Smooth muscle cell of the brain vasculature (primary cell): ENCODE results near the gene PEF1.
A peak's percentile ranks its signal among the peaks of the same experiment; 100 is the strongest.

Source experiments
- DNase-seq: peaks from one replicate; pipeline ENCODE4 v3.0.0-alpha.2; 2012; ENCODE audit warnings: low read depth, low spot score

Gene PEF1

DNA sequence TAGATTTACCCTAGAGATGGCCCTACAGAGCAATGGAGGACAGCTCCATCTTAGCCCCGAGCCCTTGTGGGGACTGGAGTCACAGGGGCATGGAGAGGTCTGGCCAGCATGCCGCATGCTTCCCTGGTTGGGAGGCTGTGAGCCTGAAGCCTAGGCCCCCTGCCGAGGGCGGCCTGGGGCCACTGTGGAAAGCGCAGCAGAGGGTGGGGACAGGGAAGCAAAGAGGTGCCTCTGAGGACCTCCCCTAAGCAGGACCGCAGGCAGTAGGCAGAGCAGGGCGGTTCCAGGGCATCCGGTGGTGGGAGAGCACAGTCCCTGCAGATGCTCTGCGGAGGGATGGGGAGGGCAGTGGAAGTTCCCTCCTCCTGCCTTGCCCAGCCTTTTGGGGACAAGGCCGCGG, 26.5 kb upstream of the PEF1 start:
- DNase-seq = no peak

DNA sequence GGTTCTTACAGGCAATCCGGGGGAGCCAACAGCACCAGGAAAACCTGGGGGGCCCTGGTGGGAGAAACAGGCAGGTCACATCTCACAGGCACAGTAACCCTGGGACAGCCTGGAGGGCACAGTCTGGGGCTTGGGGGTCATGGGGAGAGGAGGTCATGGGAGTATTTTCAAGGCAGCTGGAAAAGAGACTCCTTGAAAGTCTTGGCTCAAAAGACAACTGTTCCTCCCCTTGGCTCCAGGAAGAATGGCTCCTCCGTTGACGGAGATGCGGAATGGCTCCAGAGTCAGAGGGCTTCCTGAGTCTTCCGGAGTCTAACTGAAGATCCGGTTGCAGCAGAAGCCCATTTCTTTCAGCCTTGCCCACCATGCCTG, 25.9 kb upstream of the PEF1 start:
- no peak for DNase-seq

DNA sequence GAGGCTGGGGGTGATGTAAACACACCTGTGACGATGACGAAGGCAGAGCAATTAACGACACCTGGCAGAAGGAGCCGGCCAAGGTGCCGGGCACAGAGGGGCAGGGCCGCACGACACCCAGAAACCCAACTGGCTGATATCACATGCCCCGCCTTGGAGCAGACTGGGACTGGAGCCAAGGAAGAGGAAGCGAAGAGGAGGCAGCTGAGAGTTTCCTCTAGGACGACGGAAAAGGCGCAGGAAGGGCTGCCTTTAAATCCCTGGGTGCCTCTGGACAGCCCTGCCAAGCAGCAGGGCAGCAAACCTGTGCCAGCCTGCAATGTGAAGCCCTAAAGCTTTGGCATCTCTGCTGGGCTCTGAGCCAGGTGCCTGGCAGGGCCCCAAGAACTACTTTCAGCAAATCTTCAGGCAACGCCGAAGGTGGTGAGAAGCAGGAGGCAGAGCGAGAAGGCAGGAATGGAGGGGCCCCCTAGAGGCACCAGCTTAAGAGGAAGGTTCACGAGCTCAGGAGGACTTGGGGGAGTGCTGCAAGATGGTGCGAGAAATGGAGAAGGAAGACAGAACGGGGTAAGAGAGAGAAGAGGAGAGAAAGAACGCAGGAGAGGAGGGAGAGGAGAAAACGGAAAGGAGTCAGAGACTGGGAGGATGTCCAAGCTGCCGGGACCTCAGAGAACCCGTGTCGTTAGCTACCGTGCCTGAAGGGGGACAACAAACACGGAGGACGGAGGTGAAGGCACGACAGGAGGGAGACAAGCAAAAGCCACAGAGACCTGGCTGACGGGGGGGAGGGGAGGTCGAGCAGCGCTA, 25.3 kb upstream of the PEF1 start:
- DNase-seq = peak; percentile 28

DNA sequence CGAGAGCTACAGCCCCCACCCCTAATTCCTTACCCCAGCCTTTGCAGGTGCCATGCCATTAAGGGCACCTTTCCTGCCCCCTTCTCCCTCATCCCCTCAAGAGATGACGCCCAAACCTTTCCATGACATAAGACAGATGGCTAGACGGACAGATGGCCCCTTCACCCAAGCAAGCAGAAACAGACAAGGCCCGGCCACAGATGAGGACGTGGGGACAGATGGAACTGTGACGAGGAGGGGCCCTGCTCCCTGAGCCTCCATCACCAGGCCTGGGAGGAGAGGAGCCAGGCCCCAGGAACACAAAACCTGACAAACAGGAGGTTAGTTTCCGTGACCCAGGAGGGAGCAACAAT, 24.7 kb upstream of the PEF1 start:
- DNase-seq = no peak

DNA sequence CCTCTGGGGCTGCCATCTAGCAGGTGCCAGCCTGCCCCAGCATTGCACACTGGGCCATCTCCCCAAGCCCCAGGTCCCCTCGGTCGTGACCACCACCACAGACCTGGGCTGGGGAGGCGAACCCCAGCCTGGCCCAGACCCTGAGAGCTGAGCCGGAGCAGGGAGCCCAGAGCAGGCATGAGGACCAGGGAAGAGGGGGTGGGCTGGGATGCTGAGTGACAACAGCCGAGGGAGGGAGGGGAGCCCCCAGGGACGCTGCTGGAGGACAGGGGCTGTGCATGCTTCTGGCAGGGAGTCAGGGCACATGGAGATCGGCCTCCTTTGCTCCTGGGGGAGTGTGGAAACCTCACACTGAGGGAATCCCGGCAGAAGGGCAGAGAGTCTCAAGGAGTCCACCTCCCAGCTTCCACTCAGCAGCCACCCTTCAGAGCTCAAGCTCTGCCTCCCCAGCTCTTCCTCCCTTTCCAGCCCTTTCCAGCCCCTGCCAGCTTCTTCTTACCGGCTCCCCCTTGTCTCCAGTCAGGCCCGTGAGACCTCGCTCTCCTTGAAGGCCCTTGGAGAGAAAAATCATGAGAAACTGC, 23.7 kb upstream of the PEF1 start:
- no peak for DNase-seq

DNA sequence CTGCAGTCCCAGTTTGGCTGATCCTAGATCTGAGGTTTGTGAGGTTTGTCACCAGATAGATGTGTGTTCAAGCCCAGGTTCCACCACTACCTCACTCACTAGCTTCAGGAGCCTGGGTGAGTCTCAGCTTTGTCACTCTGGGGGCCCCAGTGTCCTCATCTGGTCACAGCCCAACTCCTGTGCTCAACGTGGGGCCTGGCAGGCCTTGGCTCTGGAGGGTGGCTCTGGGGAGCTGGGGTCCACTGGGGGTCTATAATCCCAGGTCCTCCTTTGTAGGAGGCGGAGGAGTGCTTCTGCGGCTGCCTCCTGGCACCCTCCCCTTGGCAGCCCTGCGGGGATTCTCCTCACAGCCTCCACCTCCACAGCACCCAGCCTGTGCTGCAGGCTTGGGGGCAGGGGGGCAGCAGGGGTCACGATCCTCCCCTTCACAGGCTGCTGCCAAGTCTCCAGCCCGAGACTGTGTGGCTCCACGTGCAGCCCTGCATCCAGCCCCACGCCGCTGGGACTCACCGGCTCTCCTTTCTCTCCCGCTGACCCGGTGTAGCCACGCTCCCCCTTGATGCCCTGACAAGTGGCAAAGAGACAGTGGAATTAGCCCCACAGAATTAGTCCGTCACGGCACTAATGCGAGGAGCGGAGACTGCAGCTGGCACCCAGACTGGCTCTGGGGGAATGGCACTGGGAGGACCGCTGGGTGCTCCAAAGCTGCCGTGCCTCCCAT, 22.5 kb upstream of the PEF1 start:
- DNase-seq = no peak

DNA sequence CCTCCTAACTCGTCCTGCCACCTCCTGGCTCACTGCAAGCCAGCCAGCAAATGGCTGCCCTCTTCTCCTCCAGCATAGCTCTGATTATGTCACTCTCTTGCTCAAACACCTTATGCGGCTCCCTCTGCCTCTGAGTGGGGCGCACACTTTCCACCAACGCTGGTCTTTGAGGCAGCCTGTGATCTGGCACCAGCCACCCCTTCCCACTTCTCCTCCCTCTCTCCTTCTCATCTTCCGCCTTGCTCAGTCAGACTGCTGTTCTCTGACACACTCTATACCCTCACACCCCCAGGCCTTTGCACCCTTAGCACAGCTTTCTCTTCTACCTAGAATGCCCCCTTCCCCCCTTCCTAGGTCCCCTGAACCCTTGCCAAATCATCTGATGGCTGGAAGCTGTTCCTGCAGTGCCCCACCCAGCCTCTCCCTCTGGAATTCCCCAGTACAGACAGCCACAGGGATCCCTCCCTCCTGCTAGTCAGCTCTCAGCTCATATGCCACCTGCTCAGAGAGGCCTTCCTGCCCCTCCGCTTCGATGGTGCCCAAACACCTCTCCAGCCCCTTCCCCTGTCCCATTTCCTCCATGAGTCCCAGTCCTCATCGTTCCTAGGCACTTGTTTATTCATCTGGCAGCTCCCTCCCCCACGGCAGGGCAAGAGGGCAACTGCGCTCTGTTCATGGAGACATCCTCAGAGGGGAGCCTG, 21.7 kb upstream of the PEF1 start:
- DNase-seq = no peak

DNA sequence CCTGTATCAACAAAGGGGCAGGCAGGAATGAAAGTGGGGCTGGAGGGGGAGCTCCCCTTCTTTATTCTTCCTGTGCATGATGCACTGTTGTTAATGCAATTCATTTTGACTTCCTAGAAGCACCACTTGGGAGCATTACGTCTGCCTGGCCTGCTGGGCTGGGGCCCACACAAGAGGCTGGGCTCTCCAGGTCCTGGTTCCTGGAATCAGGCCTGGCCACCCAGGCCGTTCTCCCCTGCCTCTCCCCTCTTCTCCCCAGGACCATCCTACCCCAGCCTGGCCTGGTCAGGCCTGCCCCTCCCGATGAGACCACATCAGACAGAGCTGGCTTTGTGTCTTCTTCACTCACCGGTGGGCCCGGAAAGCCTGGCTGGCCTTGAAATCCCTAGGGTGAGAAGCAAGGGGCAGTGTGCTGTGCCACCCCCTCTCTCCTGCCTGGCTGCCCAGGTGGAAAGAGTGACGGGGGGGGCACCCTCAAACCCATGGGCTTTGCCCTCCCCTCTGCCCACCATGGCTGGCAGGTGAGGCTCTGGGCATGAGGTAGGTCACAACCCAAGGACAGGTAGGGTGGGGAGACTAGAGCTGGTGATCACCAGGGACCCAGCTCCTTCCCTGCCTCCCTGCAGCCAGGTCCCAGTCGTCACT, 20.7 kb upstream of the PEF1 start:
- no peak for DNase-seq

DNA sequence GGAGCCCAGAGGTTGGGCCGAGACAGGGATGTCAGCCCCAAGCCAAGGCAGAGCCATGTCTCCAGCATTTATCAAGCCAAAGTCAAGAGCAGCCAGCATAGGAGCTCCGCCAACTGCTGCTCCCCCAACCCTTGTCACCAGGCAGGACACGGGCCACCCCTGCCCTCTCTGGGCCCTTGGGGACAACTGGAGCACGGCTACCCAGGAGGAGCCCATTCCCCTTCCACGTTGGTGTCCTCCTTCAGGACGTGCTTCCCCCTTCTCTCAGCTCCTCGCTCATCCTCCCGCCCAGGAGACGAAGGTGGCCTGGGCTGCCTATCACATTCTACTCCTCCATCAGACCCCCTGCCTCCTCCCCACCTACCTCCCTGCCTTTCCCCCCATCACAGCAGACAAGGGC, 19.9 kb upstream of the PEF1 start:
- no peak for DNase-seq

DNA sequence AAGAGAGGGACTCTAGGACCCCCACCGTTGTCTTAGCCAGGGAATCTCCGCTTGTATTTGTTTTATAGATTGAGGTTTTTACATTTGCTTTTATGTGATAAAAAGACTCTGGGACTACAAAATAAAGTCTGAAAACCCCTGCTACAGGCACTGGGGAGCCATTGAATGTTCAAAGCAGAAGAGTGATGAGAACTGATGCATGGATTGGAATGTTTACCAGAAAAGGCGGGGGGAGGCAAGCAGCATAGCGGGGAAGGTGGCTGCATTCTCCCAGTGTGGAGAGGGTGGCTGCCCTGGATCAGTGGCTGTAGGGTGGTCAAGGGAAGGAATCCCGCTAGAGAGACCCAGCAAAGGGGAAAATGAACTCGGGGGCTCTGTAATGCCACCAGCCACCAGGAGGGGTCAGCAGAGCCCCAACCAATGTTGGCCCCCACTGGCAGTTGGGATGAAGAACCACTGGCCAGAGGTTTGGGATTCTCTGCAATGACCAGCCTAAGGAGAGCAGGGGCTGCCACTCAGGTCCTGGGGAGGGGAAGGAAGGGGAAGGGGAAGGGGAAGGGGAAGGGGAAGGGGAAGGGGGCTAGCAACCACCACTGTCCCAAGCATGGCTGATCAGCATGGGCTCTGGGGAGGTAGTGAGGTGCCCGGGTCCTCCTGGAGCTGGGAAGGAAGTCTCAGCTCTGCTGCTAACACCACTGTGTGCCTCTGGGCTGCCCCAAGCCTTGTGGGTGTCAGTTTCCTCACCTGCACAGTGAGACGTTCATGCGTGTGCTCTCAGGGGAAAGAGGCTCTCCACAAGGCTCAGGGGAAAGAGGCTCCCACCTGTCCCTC, 19.2 kb upstream of the PEF1 start:
- DNase-seq = no peak

DNA sequence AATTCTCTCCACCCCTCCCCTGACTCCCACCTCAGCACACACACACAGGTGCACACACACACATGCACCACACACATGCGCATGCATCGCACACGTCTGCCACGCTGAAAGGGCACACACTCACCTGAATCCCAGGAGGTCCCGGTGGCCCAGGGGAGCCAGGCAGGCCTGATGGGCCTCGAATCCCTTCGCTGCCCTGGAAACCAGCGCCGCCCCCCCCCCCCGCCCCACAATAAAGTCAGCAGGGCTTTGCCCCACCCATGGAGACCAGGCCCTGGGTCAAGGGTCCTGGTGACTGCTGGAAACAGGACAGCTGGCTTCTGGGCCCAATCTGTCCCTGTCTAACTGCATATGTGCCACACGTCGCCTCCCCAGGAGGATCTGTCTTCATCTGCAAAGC, 17.8 kb upstream of the PEF1 start:
- DNase-seq = no peak

DNA sequence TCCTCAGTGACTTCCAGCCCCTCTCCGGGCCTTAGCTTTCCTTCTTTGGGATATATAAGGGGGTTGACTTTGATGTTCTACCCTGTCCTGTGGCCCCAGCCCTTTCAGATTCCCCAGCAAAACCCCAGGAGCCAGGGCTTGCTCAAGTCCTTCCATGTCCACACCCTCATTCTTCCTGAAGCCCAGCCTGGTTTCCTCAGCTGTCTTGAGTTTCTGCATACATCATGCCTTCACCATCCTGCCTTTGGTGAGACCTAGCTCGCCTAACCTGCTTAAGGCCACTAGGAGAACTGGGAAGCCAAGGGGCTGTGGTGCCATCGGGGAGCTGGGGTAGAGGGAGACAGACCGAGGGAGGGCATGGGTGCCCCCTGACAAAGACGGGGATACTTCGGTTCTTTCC, 17.2 kb upstream of the PEF1 start:
- no peak for DNase-seq

DNA sequence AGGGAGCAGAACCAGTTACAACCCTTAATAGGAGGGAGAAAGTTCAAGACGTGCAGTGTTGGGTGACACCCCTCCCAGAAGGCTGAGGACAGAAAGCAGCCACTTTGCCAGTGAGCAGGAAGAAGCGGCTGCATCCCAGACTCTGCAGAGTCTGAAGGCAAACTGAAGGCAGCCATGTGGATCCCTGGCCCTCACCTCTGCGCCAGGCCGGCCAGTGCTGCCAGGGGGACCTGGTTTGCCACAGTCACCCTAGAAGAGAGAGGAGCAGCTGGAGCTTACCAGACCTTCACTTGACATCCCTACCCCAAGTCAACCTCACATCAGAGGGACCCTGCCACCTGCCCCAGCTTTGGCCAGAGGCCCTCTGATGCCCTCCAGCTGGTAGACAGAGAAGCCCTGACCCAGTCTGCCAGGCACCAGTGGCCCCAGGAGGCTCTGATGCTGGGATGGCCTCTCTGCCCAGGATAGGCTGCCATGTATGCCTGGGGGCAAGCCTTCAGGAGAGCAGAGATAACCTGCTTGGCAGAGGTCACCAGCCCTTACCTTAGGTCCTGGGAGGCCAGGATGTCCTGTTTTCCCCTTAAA, 16.3 kb upstream of the PEF1 start:
- DNase-seq = no peak

DNA sequence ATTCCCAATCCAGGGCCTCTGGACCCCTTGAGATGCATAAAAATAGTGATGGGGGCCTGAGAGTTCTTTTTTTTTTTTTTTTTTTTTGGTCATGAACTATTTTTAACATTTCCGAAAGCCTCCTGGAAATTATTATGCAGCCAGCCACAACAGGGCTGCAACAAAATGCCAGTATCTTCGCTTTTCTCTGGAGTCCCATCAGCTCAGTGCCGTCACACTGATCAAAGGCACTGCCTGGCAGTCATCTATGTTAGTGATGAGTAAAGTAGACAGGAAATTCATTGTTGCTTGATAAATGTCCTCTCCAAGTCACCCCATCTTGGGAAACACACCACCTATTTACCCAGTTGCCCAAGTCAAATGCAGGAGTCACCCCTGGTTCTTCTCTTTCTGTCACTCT, 15.2 kb upstream of the PEF1 start:
- DNase-seq = no peak

DNA sequence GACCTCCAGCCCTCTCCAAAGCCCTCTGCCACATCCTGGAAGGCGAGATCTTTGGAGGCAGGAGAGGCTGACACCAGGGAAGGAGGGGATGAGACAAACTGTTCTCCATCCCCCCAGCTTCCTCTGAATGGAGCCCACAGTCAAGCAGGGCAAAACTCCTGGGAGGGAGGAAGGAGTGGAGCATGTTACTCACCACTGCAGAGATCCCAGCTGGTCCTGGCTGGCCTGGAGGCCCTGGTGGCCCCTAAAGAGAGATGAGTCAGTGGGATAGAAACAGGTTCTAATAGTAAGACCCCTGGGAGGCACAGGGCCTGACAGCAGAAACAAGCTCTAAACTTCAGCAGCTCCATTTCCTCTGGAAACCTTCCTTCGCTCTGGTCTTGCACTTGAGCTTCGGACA, 14.0 kb upstream of the PEF1 start:
- DNase-seq = no peak

DNA sequence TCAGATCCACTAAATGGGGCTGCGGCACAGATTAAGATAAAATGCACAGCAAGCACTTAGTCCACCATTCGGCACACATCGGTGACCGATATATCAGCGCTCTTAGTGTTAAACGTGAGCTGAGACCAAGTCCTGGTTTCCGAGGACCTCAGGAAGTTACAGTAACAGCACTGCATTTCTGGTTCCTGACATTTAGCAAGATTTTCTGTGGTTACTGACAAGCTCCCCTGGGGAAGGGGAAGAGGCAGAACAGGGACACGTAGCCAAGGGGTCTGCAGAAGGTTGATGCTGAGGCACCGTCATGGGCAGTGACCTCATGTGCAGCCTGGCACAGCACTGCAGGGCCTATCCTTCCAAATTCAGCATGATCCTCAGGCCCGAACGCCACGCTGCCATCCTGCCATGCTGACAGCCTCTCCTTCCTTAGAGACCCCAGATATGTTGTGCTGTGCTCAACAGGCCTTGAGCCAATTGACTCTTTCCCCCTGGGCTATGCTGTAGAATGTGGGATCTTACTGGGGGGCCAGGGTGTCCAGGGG, 13.4 kb upstream of the PEF1 start:
- DNase-seq = no peak

DNA sequence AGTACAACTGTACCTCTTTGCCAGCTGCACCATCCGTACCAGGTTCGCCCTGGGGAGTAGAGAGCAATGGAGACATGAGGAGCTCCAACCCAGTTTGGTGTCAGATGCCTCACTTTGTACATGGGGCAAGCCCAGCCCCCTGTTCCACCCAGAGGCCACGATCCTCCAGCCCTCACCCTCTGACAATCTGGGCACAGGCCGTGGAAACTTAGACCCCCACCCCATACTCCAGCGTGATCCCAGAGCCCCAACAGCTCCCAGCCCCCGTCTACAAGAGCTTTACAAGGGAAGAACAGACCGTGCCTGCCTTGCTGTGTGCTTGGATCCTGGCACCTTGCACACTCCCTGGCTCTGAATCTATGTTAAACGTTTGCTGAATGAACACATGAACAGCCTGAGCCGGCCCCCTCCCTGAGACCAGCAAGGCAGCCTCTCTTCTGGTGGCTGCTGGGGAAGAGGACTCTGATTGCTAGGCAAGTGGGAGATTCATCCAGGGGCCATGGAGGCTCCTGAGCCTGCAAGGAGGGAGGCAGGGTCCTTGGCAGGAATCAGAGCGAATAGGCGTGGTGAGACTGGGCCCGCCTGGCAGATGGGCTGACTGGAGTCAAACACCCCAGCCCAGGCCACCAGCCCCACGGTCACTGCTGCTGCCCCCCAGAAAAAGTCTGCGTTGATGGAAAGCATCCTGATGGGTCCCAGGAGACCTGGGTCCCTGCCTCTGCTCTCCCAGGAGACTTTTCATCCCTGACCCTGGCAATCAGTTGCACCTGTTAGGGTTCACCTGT, 12.5 kb upstream of the PEF1 start:
- DNase-seq = no peak

DNA sequence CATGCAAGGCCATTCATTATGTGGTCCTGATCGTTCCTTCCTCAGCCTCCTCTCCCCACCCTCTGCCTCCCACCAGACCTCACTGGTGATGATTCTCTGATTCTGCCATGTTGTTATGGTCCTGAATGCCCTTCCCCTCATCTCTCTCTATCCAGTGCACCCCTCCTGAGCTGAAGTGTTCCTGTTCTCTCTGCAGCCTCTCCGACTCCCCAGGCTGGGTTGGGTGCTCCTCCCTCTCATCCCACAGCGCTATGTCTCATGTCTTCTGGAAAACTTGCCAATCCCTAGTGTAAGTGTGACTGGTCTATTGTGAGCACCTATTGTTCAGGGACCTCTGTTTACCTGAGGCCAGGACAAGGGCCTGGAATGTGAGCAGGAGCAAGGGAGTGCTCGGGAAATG, 11.1 kb upstream of the PEF1 start:
- DNase-seq = no peak

DNA sequence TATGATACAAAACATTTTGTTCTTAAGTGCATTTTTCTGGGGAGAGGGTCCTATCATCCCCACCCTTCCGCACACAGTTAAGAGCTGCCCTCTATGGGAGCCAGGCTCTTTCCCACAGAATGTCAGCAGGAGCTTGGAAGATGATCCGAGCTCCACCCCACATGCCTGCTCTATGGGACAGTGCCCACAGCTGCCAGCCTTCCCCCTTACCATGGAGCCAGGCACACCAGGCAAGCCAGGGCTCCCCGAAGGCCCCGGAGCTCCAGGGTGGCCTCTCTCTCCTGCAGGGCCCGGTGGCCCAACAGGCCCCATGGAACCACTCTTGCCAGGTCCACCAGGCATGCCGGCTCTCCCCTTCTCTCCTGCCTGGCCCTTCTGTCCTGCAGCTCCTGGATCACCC, 10.4 kb upstream of the PEF1 start:
- no peak for DNase-seq

DNA sequence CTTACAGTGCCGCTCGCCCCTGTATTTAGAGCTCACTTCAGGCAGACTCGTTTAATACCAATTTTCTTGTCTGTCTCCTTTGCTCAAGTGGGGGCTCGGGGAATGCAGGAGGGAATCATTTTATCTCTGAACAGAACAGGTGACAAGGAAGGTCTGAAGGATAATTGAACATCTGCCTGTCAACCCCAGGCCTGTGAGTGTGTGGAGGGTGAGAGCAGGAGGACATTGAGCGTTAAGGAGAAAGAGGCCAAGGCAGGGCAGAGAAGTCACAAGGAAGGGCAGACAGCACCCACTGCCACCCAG, 9.7 kb upstream of the PEF1 start:
- no peak for DNase-seq
